Peyer's patch (tissue), 4 donors: Measurements from ENCODE around the gene RPLP2. TPM values are rescaled to one million over a fixed set of nuclear protein-coding genes. Genes with fewer than 3 reads are reported as not detected.

ENCODE experiments used
- DNase-seq, 3 donors: peaks; one replicate each; pipeline ENCODE4 v3.0.0-alpha.2; 2017 to 2019
- H3K27ac ChIP-seq, 4 donors: fragments of 200-600 bp; sonication (generic); one replicate each; pipeline ENCODE4 v1.5.1; 2016 to 2019
- H3K27me3 ChIP-seq, 2 donors: fragments of 200-600 bp; sonication (generic); one replicate each; pipeline ENCODE4 v1.5.1; 2019
- H3K36me3 ChIP-seq, 3 donors: fragments of 200-600 bp; sonication (generic); one replicate each; pipeline ENCODE4 v1.5.1; 2016 to 2019
- H3K4me1 ChIP-seq, 4 donors: fragments of 200-600 bp; sonication (generic); one replicate each; pipeline ENCODE4 v1.5.1; 2016 to 2019
- H3K4me3 ChIP-seq, 4 donors: fragments of 200-600 bp; sonication (generic); 1 replicate in 3 of 4; 2 replicates in 1 of 4; pipeline ENCODE4 v1.5.1; 2016 to 2019; ENCODE audit warnings: mild to moderate bottlenecking in 1 of 4
- H3K9me3 ChIP-seq, 4 donors: fragments of 200-600 bp; sonication (generic); one replicate each; pipeline ENCODE4 v1.5.1; 2016 to 2019; ENCODE audit warnings: mild to moderate bottlenecking in 1 of 4
- POLR2A ChIP-seq, 2 donors: fragments of 450-650 bp; IDR thresholded peaks; one replicate each; pipeline ENCODE4 v1.5.1; 2017; ENCODE audit warnings: antibody characterized with exemption in 2 of 2, mild to moderate bottlenecking in 2 of 2, moderate library complexity in 2 of 2
- total RNA-seq, 4 donors: library from RNA; depleted of rRNA; stranded (reverse); fragments of >200 nt; gene quantifications; one replicate each; pipeline ENCODE4 v1.1.0, GENCODE V29; 2016
- TF ChIP-seq, protein P1 (sequence below), 6 experiments: fragments of 450-650 bp in 4 of 6; fragments of 200-600 bp in 2 of 6; sonication (generic) in 1 of 6; IDR thresholded peaks; one replicate each; pipeline ENCODE4 v1.5.1; 2017 to 2019; ENCODE audit warnings: antibody characterized with exemption in 6 of 6, mild to moderate bottlenecking in 3 of 6, moderate library complexity in 1 of 6

Gene RPLP2
- total RNA-seq, 4 donors from 2014 or later = 261 to 1,717 (median 510) TPM

DNA sequence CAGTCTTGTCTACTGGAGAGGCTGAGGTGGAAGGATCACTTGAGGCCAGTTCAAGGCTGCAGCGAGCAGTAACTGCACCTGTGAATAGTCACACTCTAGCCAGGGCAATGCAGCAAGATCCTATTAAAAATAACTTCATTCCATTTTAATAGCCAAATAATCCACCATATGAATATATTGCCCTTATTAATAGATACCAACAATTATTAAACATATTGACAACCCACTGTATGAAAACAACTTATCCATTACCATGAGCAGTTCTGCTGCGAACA is 42.9 kb upstream of the RPLP2 start:
- DNase-seq = no peak
- no peak overlapping the region for H3K27ac ChIP-seq
- no peak overlapping the region for H3K4me3 ChIP-seq
- H3K4me1 ChIP-seq = peaks cover 0 to 5% (median 0%) of the 10 kb centered on the region in 4 donors
- H3K27me3 ChIP-seq = no peaks in the 10 kb centered on the region
- no peak for TF ChIP-seq POLR2A (IDR thresholded peaks at IDR 0.05)
- TF ChIP-seq, protein P1, sequence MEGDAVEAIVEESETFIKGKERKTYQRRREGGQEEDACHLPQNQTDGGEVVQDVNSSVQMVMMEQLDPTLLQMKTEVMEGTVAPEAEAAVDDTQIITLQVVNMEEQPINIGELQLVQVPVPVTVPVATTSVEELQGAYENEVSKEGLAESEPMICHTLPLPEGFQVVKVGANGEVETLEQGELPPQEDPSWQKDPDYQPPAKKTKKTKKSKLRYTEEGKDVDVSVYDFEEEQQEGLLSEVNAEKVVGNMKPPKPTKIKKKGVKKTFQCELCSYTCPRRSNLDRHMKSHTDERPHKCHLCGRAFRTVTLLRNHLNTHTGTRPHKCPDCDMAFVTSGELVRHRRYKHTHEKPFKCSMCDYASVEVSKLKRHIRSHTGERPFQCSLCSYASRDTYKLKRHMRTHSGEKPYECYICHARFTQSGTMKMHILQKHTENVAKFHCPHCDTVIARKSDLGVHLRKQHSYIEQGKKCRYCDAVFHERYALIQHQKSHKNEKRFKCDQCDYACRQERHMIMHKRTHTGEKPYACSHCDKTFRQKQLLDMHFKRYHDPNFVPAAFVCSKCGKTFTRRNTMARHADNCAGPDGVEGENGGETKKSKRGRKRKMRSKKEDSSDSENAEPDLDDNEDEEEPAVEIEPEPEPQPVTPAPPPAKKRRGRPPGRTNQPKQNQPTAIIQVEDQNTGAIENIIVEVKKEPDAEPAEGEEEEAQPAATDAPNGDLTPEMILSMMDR (IDR thresholded peaks at IDR 0.05) = no peak
- H3K36me3 ChIP-seq = peaks cover 0 to 64% (median 0%) of the 10 kb centered on the region in 3 donors
- no peaks in the 10 kb centered on the region for H3K9me3 ChIP-seq

GRCh38 chr11:767238-767637 is 42.5 kb upstream of the RPLP2 start:
- no peak for TF ChIP-seq POLR2A (IDR thresholded peaks at IDR 0.05)
- TF ChIP-seq, protein P1 (IDR thresholded peaks at IDR 0.05) = no peak
- Histone ChIP-seq H3K27ac (no peak overlapping the region), H3K36me3 (peaks cover 0 to 67% (median 0%) of the 10 kb centered on the region in 3 donors), H3K4me3 (no peak overlapping the region), H3K27me3 (no peaks in the 10 kb centered on the region), H3K9me3 (no peaks in the 10 kb centered on the region), H3K4me1 (peaks cover 0 to 5% (median 0%) of the 10 kb centered on the region in 4 donors)
- DNase-seq = no peak

DNA sequence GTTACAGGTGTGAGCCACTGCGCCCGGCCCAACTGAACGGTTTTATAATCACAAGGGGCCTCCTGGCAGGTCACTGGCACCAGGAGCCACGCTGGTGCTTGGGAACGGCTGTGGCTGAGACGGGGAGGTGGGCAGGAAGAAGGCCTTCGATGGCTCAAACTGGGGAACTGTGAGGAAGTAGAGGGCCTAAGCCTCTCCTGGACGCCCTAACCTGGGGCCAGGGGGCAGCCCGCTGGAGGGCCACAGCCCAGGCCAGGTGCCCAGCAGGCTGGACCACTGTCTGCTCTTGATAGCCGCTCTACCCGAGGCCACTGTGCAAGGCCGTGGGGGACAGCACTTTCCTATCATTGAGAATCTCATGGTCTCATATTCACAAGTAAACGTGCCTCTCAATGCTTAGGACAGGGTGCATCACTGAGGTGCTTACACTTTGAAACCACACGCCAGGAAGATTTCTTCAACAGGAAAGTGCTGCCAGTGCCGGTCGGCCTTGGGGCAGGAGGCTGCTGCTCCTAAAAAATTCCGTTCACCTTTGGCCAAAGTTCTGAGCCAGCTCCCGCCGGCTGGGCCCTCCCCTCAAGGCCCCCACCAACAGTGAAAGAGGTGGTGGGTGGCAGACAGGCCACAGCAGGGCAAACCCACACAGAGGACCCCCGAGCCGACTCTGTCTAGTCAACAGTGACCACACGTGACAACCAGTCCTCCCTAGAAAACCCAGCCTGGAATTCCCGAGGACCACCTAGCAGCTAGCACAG is 39.7 kb upstream of the RPLP2 start:
- TF ChIP-seq POLR2A (IDR thresholded peaks at IDR 0.05) = no peak
- TF ChIP-seq, protein P1 (IDR thresholded peaks at IDR 0.05) = no peak
- no peak overlapping the region for H3K4me3 ChIP-seq

DNA sequence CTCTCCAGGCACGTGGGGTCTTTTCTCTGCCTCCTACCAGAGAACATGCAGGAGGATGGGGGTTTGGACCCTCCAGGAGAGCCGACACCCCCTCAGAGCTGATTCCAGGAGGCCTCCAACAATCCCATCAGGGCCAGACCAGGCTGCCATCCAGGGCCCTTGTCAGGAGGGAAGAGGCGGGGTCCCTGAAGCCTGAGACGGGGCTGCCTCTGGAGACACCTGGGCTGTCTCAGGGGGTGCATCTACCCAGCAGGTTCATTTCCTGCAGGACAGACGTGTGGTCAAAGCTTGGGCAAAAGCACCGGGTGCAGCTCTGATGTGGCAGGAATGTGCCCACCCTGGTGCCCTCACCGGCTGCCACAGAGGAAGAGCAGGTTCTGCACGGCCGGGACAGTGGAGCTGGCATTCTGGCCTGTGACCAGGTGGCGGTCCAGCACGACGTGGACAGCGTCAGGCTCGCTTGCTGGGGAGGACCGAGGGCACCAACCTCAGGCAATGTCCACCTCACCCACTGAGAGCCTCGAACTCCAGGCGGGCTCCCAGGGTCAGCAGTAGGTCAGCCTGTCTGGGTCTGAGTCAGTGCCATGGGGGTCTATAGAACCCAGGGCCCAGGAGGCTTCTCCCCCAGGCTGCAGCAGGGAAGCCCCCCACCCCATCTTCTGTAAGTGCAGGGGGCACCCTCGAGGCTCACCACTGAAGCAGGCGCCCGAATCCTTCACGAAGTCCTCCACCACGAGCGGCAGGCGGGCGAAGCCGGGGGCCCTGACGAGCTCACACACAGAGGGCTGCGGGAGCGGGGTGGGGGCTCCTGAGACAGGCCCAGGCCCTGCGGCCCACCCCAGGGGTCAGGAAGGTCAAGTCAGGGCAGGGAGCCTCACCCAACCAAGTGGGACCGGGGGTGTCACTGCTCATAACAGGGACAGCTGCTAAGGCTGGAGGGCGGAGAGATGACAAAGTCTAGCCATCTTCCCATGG is 38.8 kb upstream of the RPLP2 start:
- peaks cover 0 to 13% (median 1%) of the 10 kb centered on the region in 4 donors for H3K4me1 ChIP-seq
- H3K27ac ChIP-seq = no peak overlapping the region
- H3K4me3 ChIP-seq = no peak overlapping the region
- no peak for DNase-seq
- H3K9me3 ChIP-seq = no peaks in the 10 kb centered on the region
- TF ChIP-seq, protein P1 (IDR thresholded peaks at IDR 0.05) = no peak
- no peak for TF ChIP-seq POLR2A (IDR thresholded peaks at IDR 0.05)
- H3K36me3 ChIP-seq = peaks cover 0 to 52% (median 0%) of the 10 kb centered on the region in 3 donors
- no peaks in the 10 kb centered on the region for H3K27me3 ChIP-seq

More for the DNA sequence above, 39.7 kb upstream of the RPLP2 start:
- H3K9me3 ChIP-seq = no peaks in the 10 kb centered on the region
- H3K4me1 ChIP-seq = peaks cover 0 to 4% (median 0%) of the 10 kb centered on the region in 4 donors
- H3K36me3 ChIP-seq = peaks cover 0 to 57% (median 0%) of the 10 kb centered on the region in 3 donors
- no peak for DNase-seq
- no peak overlapping the region for H3K27ac ChIP-seq
- H3K27me3 ChIP-seq = no peaks in the 10 kb centered on the region

DNA sequence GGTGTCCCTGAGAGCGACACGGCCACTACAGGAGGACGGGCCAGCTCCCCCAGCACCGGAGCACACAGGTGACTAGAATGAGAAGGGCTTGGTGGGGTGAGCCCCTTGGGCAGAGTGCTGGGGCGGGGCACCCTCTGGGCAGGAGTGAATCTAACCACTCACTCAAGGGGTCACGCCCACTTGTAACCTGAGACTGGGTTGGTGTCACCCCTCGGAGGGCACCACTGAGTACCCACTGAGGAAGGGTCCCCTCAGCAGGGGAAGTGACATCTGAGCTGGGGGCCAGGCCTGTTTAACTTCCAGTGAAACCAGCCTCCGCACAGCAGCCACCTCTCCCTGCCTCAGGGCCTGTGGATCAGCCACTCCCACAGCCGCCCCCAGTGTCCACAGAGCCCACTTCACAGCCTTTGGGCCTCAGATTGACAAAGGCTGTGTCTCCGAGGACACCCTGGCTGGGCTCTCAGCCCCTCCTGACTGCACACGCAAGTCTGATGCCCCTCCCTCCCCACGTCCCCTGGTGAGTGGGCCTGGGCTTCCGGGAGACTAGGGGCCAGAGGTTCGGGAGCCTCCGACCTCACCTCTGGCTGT is 38.1 kb upstream of the RPLP2 start:
- no peak for TF ChIP-seq POLR2A (IDR thresholded peaks at IDR 0.05)
- TF ChIP-seq, protein P1 (IDR thresholded peaks at IDR 0.05) = no peak
- no peak overlapping the region for H3K27ac ChIP-seq
- H3K9me3 ChIP-seq = no peaks in the 10 kb centered on the region
- H3K27me3 ChIP-seq = no peaks in the 10 kb centered on the region
- peaks cover 0 to 21% (median 8%) of the 10 kb centered on the region in 4 donors for H3K4me1 ChIP-seq
- peaks cover 0 to 46% (median 0%) of the 10 kb centered on the region in 3 donors for H3K36me3 ChIP-seq
- no peak for DNase-seq
- no peak overlapping the region for H3K4me3 ChIP-seq
